IMR-90 (cell line): ENCODE results near the gene POLR3K. TPM values are rescaled to one million over a fixed set of nuclear protein-coding genes. Genes with fewer than 3 reads are reported as not detected.

Experiments used
- CHD1 ChIP-seq: IDR thresholded peaks from 2 replicates; pipeline ENCODE4 v1.6.1; 2012; ENCODE audit warnings: low read depth, low read length, improper control_type of control experiment
- CTCF ChIP-seq: conservative IDR thresholded peaks from 2 replicates; pipeline ENCODE4 v1.5.1; 2012; ENCODE audit warnings: mild to moderate bottlenecking, low read depth, low read length, improper control_type of control experiment
- polyA plus RNA-seq, 3 experiments: library from polyadenylated mRNA; depleted of rRNA; stranded (reverse); fragments of >200 nt; gene quantifications; 2 replicates each; pipeline ENCODE4 v1.2.3, GENCODE V29; 2012; ENCODE audit warnings: low replicate concordance in 1 of 3
- total RNA-seq: library from RNA; depleted of rRNA; stranded (reverse); fragments of >200 nt; gene quantifications from 2 replicates; pipeline ENCODE4 v1.2.3, GENCODE V29; 2012

The POLR3K gene
- total and polyA plus RNA-seq, 2 of the 4 experiments (the other 2 are of a cell fraction), result 9.0 to 39.5 TPM

GRCh38 chr16:74051-74746 is 20.8 kb upstream of the POLR3K start (continued):
- TF ChIP-seq CTCF, result no peak
- TF ChIP-seq CHD1, result no peak
